ENCODE data around the gene SLC16A13.

- TF ChIP-seq POLR2AphosphoS5 (IDR thresholded peaks at IDR 0.05; ENCODE audit: low read depth, low read length) (no peak), POLR2A (IDR thresholded peaks at IDR 0.05; ENCODE audit: low read depth, low read length) (no peak), PAX5 (IDR thresholded peaks at IDR 0.05; ENCODE audit: insufficient read depth, low read length, severe bottlenecking) (no peak), TAF1 (IDR thresholded peaks at IDR 0.05; ENCODE audit: low read depth, low read length) (no peak), POU2F2 (IDR thresholded peaks at IDR 0.05; ENCODE audit: low read depth, low read length) (no peak), SPI1 (IDR thresholded peaks at IDR 0.05; ENCODE audit: low read depth, low read length) (no peak)
Measured at GRCh38 chr17:7023576-7024401, 12.0 kb upstream of the SLC16A13 start.

All from GM12891 (cell line).